ENCODE results near the gene ZFY. TPM values are rescaled to one million over a fixed set of nuclear protein-coding genes. Genes with fewer than 3 reads are reported as not detected.

The ZFY gene
- total RNA-seq, 2 experiments from 2014 or later, result 10.7 to 16.5 TPM

- H3K9me3 ChIP-seq (ENCODE audit: low read length), result no peaks in the 10 kb centered on the region
- no peaks in the 10 kb centered on the region for H4K20me1 ChIP-seq (ENCODE audit: insufficient read depth, low read length)
- peaks cover 43% of the 10 kb centered on the region; the same call in 1 of the 2 replicates for H3K79me2 ChIP-seq (ENCODE audit: insufficient read depth, low read depth, low read length)
- DNase-seq (ENCODE audit: low spot score), result no peak
- CTCF ChIA-PET (ENCODE audit: unreplicated experiment), result no interaction called here
- intact Hi-C loops (cut with micrococcal nuclease; ENCODE audit: unreplicated experiment), result no loop called here
- no peak overlapping the region for H2AFZ ChIP-seq (ENCODE audit: low read length)
- H3K36me3 ChIP-seq (ENCODE audit: insufficient read depth, low read length), result peaks cover 25% of the 10 kb centered on the region
- H3K4me1 ChIP-seq (ENCODE audit: insufficient read depth, low read length, poor library complexity, severe bottlenecking), result peaks cover 5% of the 10 kb centered on the region
- H3K27ac ChIP-seq (ENCODE audit: low read depth, low read length, poor library complexity, severe bottlenecking), result no peak overlapping the region
- H3K4me2 ChIP-seq (ENCODE audit: low read length), result no peak overlapping the region
- no TSS peak for BruUV-seq (replicated peaks)
- TF ChIP-seq EZH2phosphoT487 (IDR thresholded peaks at IDR 0.05; ENCODE audit: borderline replicate concordance, low read depth, low read length), result no peak
- TF ChIP-seq CTCF (conservative IDR thresholded peaks at IDR 0.05; ENCODE audit: low read length), result no peak
- H3K9me2 ChIP-seq (ENCODE audit: insufficient read depth, low read length), result no peaks in the 10 kb centered on the region
- POLR2A ChIA-PET, result interaction anchor here (0.8 to 1.5 kb wide), 2 partner anchors 10 to 53 kb away, joined by 3 to 5 read pairs; no protein-coding TSS in a partner anchor
- H3K4me3 ChIP-seq (ENCODE audit: low read depth, low read length, poor library complexity, severe bottlenecking), result no peak overlapping the region
Observed at GRCh38 chrY:2952912-2953311, 17.7 kb downstream of the ZFY start.

- peaks cover under 1% of the 10 kb centered on the region for H3K4me1 ChIP-seq (ENCODE audit: insufficient read depth, low read length, poor library complexity, severe bottlenecking)
- H3K4me3 ChIP-seq (ENCODE audit: low read depth, low read length, poor library complexity, severe bottlenecking), result no peak overlapping the region
- H4K20me1 ChIP-seq (ENCODE audit: insufficient read depth, low read length), result no peaks in the 10 kb centered on the region
- H3K79me2 ChIP-seq (ENCODE audit: insufficient read depth, low read depth, low read length), result peaks cover 30% of the 10 kb centered on the region; the same call in 1 of the 2 replicates
- CTCF ChIA-PET (ENCODE audit: unreplicated experiment), result no interaction called here
- TF ChIP-seq CTCF (conservative IDR thresholded peaks at IDR 0.05; ENCODE audit: low read length) (no peak), EZH2phosphoT487 (IDR thresholded peaks at IDR 0.05; ENCODE audit: borderline replicate concordance, low read depth, low read length) (no peak)
- H3K36me3 ChIP-seq (ENCODE audit: insufficient read depth, low read length), result peaks cover 35% of the 10 kb centered on the region
- BruUV-seq (replicated peaks), result no TSS peak
- H3K27ac ChIP-seq (ENCODE audit: low read depth, low read length, poor library complexity, severe bottlenecking), result no peak overlapping the region
- no peak overlapping the region for H2AFZ ChIP-seq (ENCODE audit: low read length)
- POLR2A ChIA-PET, result interaction anchor here (0.9 to 1.5 kb wide), 2 partner anchors 9 to 57 kb away, joined by 3 to 5 read pairs; no protein-coding TSS in a partner anchor
- H3K9me3 ChIP-seq (ENCODE audit: low read length), result no peaks in the 10 kb centered on the region
- DNase-seq (ENCODE audit: low spot score), result no peak
- intact Hi-C loops (cut with micrococcal nuclease; ENCODE audit: unreplicated experiment), result no loop called here
- no peak overlapping the region for H3K4me2 ChIP-seq (ENCODE audit: low read length)
- H3K9me2 ChIP-seq (ENCODE audit: insufficient read depth, low read length), result no peaks in the 10 kb centered on the region
Observed at GRCh38 chrY:2954735-2955134, 19.6 kb downstream of the ZFY start.

GRCh38 chrY:2955561-2955960 lies 20.4 kb downstream of the ZFY start:
- intact Hi-C loops (cut with micrococcal nuclease; ENCODE audit: unreplicated experiment), result no loop called here
- POLR2A ChIA-PET, result no interaction called here
- no peaks in the 10 kb centered on the region for H4K20me1 ChIP-seq (ENCODE audit: insufficient read depth, low read length)
- peaks cover 41% of the 10 kb centered on the region for H3K36me3 ChIP-seq (ENCODE audit: insufficient read depth, low read length)
- H3K4me2 ChIP-seq (ENCODE audit: low read length), result no peak overlapping the region
- CTCF ChIA-PET (ENCODE audit: unreplicated experiment), result no interaction called here
- TF ChIP-seq EZH2phosphoT487 (IDR thresholded peaks at IDR 0.05; ENCODE audit: borderline replicate concordance, low read depth, low read length), result no peak
- TF ChIP-seq CTCF (conservative IDR thresholded peaks at IDR 0.05; ENCODE audit: low read length), result no peak
- no peak overlapping the region for H3K27ac ChIP-seq (ENCODE audit: low read depth, low read length, poor library complexity, severe bottlenecking)
- BruUV-seq (replicated peaks), result no TSS peak
- H3K4me1 ChIP-seq (ENCODE audit: insufficient read depth, low read length, poor library complexity, severe bottlenecking), result peaks cover 6% of the 10 kb centered on the region
- H3K79me2 ChIP-seq (ENCODE audit: insufficient read depth, low read depth, low read length), result peaks cover 22% of the 10 kb centered on the region; the same call in 1 of the 2 replicates
- no peak for DNase-seq (ENCODE audit: low spot score)
- H2AFZ ChIP-seq (ENCODE audit: low read length), result no peak overlapping the region
- no peaks in the 10 kb centered on the region for H3K9me3 ChIP-seq (ENCODE audit: low read length)
- no peaks in the 10 kb centered on the region for H3K9me2 ChIP-seq (ENCODE audit: insufficient read depth, low read length)
- no peak overlapping the region for H3K4me3 ChIP-seq (ENCODE audit: low read depth, low read length, poor library complexity, severe bottlenecking)

All from OCI-LY7 (cell line).